CD4-positive, alpha-beta T cell treated with Interleukin-15 for 4 hours (primary cell): Measurements from ENCODE around the gene TMEM132C.

Source experiments
- DNase-seq: peaks from one replicate; pipeline ENCODE4 v3.0.0-alpha.2; 2020; ENCODE audit warnings: low spot score

The TMEM132C gene

GRCh38 chr12:128288357-128288756 lies 21.4 kb downstream of the TMEM132C start:
- no peak for DNase-seq

GRCh38 chr12:128288896-128289295 lies 21.9 kb downstream of the TMEM132C start:
- DNase-seq, result no peak

- no peak for DNase-seq
Observed at GRCh38 chr12:128290938-128291337, 24.0 kb downstream of the TMEM132C start.

DNA sequence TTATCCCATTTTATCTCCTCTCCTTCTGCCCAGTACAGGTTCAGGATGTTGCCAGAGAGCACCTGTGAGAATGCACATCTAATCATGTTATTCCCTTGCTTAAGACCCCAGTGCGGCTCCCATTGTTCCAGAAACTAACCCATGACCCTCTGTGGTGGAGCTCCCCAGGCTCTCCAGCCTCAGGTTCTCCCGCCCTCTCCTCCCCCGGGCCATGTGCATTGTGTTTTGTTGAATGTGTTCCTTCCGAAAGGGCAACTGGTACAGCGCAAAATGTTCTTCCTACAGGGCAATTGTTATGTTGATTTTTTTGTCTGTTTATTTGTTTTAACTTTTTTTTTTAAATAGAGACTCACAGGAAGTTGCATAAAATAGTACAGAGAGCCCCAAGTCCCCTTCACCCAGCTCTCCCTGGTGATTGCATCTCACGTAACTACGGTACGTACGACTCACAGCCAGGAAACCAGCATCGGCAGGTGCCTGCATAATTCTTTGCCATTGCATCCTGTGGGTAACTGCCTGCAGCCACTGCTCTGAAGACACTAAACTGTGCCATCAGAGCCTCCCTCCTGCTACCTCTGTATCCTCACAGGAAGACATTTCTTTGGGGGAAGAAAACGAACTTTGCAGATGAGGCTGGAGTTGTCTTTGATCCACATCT lies 31.2 kb downstream of the TMEM132C start:
- no peak for DNase-seq

- DNase-seq, result no peak
Observed at GRCh38 chr12:128305336-128305892, 38.4 kb downstream of the TMEM132C start.

DNA sequence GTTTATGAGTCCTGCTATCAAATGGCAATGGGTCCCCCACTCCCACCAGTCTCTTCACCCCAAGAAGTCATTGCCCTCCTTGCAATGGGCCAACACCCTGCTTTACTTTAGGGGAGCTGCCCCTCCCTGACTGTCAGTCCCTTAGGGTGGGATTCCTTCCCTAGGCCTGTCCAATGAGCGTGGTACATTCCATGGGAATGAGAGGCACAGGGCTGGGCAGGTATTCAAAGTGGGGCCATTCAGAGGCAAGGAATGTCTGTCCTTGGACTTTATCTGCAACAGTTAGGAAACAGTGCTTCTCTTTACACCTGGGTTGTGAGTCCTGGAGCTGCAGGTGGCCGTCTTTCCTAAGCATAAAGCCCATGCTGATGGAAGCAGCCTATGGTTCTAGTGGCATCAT lies 40.8 kb downstream of the TMEM132C start:
- no peak for DNase-seq

DNA sequence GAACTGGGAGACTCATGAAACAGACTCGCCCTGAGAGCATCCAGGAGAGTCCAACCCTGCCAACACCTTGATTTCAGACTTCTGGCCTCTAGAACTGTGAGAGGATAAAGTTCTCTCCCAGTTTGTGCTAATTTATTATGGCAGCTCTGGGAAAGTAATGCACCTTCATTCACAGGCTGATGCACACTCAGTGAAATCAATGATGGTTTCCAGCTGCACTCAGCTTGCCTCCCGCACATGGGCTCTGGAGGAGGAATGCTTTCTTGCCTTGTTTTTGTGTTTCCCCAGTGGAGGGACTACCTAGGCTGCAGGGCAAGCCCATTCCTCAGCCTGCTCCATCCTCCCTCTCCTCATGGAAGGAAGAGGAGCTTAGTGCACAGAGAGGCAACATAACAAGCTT lies 45.7 kb downstream of the TMEM132C start:
- no peak for DNase-seq

GRCh38 chr12:128313931-128314330 lies 47.0 kb downstream of the TMEM132C start:
- DNase-seq, result no peak

- no peak for DNase-seq
Observed at GRCh38 chr12:128314611-128315010, 47.6 kb downstream of the TMEM132C start.

DNA sequence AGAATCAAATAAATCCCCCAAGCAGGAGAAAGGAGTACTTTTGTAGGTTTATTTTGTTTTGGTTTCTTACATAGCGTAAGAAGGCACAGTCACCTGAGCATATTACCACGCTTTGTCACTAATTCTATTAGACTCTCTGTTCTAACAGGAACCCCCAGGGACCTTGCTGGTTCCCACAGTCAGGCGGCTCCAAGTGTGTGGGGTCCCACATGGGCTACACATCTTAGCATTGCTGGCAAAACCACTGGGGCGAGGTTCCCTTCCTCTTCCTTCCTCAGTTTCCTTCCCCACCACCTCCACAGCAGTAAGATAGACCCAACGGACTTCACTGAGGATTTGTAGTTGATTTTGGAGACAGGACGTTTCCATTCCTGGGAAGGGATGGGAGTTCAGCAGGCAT lies 49.1 kb downstream of the TMEM132C start:
- no peak for DNase-seq

DNA sequence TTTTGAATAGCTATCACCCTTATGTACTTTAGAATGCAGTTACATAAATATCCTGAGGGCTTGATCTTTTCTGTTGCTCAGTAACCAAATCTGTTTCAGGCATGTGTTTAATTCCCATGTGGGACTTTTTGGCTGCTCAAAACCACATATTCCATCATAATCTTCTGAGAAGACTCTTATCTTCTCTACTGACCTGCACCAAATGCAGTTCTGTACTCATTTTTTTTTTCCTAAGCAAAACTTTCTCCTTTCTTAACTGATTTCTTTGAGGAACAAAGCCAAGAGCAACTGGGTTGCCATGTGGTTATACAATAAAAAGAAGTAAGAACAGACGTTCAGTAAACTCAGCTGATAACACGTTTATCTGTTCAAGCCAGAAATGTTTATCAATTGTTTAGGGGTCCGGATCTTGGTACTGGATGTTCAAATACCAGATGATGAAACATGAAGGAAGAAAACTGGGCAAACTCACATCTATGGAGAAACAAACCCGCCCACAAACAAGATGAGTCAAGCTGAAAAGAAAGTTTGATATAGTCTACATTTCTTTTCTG lies 50.1 kb downstream of the TMEM132C start:
- no peak for DNase-seq

DNA sequence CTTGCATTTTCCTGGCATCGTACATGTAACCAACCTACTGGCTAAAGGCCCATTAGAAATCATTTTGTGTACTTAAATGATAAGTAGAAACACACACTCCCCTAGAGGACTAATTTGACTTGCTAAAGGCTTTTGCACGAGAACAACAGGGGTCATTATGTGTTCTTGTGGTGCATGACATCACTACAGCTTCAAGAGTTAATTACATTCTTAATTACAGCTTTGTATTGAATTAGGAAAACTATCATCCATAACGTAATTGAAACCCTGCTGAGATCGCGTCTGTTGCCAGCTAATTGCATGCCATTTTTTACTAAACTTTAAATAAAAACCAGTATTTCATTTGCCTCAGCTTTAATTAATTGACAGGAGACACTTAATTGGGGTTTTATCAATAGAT lies 51.4 kb downstream of the TMEM132C start:
- no peak for DNase-seq

- DNase-seq, result no peak
Observed at GRCh38 chr12:128318946-128319345, 52.0 kb downstream of the TMEM132C start.

- DNase-seq, result no peak
Observed at GRCh38 chr12:128322341-128322740, 55.4 kb downstream of the TMEM132C start.

GRCh38 chr12:128323145-128323920 lies 56.4 kb downstream of the TMEM132C start:
- no peak for DNase-seq

GRCh38 chr12:128325646-128326045 lies 58.7 kb downstream of the TMEM132C start:
- no peak for DNase-seq

DNA sequence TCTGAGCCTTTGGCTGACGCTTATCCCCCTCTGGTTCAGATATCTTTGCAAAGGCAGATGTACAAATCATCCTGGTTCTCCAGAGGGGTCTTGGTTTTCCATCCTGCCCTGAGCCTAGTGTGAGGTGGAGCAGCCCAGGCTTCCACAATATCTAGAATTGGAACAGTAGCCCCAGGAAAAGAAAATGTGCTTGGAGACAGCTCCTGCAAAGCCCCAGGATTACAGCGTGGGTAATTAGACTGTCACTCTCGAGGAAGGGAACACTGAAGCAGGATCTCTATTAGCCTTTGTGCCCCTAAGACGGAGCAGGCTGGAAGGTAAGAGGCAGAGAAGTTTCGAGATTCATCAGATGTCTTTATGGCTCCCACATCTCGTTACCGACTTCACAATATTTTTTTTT lies 59.4 kb downstream of the TMEM132C start:
- DNase-seq, result no peak

GRCh38 chr12:128328961-128329360 lies 62.0 kb downstream of the TMEM132C start:
- DNase-seq, result no peak

DNA sequence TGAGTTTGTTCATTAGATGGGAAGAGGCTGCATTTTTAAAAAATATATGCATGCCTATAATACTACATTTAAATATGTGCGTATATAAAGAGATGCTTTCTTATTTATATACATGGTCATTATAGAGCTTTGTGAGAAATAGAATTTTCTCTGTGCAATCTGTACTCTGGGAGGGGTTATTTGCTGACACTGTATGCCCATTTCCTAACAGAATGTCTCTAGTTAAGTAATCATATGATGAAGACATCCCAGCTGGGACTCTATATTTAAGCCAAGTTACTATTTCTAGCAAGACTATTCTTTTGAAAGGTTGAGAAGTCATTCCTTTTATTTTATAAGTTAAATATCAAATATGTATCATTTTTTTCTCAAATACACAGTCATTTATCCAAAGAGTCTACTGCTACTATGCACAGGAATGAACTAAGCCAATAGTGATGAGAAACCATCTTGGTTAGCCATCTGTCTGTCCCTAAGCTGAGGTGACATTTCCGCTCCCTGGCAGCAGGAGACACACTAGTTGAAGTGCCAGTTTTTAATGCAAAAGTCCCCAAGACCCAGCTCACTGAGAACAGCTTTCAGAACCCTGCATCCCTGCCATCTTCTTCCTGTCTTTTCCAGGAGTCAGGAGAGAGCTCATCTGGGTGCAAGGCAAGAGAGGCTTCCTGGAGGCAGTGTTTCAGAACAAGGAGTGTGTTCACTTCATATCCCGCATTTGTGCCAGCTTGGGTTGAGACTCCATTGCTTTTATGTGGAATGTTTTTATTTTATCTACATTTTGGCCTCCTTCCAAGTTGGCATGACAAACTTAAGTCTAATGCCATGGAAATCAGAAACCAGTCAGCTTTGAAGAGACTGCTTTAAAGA lies 69.5 kb downstream of the TMEM132C start:
- DNase-seq, result no peak

DNA sequence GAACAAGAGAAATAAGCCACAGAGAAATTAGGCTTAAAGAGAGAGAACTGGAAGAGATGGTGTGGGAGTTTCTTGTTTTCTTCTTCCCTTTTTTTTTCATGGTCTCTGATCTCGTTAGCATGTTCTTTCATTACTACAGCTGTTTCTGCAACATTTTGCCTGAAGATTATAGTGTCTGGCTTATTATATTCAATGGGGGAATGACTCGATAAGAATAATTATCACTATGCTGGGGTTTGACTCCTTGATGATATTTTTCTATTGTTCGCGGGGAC lies 70.0 kb downstream of the TMEM132C start:
- DNase-seq, result no peak

DNA sequence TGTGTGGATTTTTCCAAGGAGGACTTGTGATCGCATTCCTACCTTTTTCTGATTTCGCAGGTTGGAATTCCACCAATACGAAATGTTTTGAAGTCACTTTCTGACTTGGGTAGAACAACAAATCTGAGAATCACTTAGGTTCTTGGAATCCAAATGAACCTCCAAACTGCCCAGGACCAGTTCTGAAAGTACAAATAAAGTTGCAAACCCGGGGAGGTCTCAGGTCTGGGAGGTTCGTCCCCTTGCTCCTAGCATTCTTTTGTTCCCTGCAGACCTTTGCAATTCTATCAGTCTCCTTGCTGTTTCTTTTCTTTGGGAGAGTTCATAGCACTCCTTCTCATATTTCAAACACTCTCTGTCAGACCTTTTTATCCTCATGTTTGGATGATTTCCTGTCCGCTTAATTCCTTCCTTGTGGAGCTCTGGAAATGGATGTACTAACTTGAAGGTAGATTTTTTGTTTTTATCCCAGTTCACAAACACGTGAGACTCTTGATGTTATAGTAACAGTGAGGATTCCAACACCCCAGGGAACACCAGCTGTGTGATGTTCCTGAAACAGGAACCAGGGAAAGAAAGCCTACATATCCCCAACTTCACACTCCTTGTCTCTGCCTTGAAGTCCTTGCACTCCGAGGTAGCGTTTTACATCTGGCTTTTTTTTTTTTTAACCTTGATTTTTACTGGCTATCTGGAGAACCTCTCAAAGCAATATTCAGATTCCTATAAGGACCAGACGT lies 70.6 kb downstream of the TMEM132C start:
- no peak for DNase-seq
